NCI-H82 (cell line): ENCODE measurements around the gene HSF2BP.
"Not testable (repeated sequence)": the region's sequence is repeated elsewhere in the genome, so short reads cannot be mapped to it uniquely, and the experiment has no call there.

Experiments used
- DNase-seq: peaks from one replicate; lab custom pipeline; 2025; lab: John Stamatoyannopoulos, UW

The HSF2BP gene

DNA sequence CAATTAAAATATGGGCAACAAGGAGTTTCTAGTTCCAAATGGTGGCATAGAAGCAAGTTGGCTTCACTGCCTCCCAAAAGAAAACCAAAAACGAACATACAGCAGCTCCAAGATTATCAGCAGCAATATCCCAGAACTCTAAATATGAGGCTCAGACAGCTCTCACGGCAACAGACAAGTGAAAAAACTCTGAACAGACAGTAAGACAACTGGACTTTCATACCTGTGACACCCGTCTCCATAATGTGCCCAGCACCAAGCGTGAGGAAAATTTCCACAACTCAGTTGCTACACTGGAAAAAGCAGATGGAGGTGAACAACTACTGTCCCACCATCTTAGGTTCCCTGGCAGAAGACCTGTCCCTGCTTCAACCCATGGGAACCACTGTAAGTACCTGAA is 39.9 kb downstream of the HSF2BP start:
- no peak for DNase-seq

DNA sequence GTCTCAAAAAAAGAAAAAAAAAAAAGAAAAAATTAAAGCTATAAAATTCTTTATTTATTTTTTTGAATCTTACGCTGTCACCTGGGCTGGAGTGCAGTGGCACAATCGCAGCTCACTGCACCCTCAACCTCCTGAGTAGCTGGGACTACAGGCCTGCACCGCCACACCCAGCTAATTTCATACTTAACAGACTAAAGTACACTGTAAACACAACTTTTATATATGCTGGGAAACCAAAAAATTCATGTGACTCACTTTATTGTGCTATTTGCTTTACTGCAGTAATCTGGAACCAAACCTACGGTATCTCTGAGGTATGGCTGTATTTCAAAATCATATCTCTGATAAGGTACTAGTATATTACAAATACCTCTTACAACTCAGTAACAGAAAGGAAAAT is 40.3 kb downstream of the HSF2BP start:
- no peak for DNase-seq

DNA sequence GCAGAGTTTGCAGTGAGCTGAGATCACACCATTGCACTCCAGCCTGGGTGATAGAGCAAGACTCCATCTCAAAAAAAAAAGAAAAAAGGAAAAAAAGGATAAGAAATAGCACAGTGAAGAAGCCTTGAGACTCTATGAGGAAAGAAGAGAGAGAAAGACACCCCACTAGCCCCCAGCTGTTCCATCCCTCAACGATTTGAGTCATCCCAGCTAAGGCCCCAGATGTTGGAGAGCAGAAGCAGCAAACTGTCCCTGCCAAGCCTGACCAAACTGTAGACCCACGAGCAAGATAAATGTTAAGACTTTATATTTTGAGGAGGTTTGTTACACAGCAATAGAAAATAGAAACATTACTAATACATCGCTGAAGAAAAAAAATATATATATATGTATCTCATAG is 42.4 kb downstream of the HSF2BP start:
- not testable (repeated sequence) for DNase-seq

DNA sequence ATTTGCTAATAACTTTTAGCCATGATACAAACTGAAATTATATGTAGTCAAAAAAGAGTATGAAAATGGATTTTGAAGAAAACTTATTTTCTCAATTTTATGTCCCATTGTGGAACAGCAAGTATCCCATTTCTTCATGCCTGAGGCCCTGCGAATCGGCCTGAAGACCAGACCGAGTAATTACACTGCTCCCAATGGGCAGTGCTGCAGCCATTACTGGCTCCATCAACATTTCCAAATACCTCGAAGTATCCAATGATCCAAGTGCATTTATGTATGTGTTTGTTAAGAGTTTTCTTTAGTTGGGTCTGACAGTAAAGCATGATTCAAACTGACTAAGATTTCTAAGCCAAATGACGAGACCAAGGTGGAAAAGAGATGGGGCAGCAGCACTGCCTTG is 44.4 kb downstream of the HSF2BP start:
- no peak for DNase-seq

DNA sequence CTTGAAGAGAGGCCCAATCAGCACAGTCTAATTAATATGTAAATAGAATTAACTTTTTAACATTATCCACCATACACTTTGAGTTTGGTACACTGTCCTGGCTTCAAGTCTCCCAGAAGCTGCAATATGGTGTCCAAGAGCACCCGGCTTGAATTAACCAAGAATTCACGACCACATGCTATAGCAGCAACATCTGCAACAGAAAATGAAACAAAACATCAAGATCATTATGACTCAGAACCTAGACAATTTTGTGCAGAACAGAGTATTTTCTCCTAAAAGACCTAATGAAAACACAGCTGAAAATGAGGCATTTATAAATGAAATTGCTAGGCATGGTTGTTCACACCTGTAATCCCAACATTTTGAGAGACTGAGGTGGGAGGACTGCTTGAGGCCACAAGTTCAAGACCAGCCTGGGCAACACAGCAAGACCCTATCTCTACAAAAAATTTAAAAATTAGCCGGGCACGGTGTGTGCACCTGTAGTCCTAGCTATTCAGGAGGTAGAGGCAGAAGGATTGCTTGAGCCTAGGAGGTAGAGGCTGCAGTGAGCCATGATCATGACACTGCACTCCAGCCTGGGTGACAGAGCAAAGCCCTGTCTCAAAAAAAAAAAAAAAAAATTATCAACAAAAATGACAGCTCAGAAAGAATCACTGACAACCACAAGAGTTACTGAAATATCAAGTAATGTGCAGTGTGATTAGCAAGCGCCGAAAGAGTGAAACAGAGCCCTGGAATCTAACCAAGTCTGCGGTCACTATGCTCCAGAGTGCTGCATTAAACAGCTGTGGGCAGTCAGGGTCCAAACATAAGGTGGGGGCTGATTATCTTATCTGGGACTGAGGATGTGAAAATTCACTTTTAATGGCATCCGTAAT is 45.3 kb downstream of the HSF2BP start:
- DNase-seq: no peak

DNA sequence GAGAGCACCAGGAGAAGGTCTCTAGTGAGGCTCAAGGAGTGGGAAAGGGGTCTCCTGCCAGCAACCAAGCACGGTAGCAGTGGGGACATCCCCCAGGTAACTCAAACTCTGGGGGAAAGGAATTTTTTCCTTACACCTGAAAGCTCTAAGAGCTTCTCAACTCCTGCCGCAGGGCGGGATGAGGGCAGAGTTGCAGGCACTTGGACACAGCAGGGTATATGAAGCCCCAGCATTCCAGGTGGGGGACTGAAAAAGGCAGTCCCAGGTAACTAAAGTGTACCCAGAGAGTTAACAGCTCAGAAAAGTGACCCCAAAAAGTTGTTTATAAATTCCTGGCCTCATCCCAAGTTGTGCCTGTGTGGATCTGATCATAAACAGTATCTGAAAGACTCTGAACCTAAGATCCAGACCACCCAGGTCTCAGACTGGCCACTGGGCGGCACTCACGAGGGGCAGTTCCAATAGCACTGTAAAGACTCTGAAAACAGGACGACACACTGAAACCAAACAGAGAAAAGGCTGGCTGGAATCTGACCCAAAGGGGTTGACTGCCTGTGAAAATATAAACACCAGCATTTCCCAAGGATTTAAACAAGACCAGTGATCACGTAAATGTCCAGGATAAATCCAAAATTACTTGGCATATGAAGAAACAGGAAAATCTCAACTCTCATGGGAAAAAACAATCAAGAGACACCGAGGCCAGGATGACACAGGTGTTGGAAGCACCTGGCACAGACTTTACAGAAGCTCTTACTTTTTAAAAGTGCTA is 47.5 kb downstream of the HSF2BP start:
- DNase-seq: peak; percentile 76

DNA sequence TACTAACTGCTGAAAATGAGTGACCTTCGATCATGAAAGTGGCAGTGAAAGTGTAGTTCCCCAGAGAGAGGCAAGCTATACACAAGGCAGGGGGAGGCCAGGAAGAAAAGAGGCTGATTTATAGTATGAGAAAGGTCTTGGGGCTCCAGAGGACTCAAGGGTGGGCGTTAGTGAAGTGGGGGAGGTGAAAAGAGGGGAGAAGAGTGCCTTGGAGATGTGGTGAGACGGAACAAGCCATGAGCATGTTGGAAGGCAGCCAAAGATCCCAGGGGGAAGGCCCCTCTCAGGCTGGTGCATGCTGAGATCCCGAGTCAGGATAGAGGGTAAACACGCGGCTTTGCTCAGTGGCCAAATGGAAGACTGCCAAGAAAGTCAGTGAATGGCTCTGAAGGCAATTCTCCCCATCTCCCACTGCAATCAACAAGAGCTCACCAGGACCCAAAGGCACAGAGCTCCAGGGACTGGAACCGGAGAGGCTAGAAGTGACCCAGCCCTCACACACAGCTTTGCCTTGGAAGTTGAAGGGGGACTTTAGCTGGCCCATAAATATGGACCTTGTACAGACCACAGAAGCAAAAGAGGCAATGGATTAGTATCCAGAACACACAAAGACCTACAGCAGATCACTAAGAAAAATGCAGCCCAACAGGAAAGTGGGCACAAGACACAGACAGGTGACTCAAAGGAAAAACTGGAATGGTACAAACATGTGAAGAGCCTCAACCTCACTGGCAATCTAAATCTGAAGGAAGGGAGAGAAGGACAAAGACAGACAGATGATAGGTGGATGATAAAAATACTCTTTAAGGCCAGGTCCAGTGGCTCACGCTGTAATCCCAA is 49.6 kb downstream of the HSF2BP start:
- DNase-seq: peak; percentile 42

DNA sequence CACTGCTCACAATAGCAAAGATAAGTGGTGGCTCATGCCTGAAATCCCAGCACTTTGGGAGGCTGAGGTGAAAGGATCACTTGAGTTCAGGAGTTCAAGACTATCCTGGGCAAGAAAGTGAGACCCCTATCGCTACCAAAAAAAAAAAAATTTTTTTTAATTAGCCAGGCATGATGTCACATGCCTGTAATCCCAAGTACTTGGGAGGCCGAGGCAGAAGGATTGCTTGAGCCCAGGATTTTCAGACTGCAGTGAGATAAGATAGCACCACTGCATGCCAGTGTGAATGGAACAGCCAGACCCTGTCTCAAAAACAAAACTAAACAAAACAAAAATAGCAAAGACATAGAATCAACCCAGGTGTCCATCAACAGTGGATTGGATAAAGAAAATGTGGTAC is 50.6 kb downstream of the HSF2BP start:
- no peak for DNase-seq

DNA sequence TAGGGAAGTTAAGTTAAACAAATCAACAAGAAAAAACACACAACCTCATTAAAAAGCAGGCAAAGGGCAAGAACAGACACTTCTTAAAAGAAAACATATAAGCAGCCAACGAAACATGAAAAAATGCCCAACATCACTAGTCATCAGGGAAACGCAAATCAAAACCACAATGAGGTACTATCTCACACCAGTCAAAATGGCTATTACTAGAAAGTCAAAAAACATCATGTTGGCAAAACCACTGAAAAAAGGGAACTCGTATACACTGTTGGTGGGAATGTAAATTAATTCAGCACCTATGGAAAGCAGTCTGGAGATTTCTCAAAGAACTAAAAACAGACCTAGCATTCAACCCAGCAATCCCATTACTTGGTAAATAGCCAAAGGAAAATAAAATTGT is 51.1 kb downstream of the HSF2BP start:
- DNase-seq: no peak

DNA sequence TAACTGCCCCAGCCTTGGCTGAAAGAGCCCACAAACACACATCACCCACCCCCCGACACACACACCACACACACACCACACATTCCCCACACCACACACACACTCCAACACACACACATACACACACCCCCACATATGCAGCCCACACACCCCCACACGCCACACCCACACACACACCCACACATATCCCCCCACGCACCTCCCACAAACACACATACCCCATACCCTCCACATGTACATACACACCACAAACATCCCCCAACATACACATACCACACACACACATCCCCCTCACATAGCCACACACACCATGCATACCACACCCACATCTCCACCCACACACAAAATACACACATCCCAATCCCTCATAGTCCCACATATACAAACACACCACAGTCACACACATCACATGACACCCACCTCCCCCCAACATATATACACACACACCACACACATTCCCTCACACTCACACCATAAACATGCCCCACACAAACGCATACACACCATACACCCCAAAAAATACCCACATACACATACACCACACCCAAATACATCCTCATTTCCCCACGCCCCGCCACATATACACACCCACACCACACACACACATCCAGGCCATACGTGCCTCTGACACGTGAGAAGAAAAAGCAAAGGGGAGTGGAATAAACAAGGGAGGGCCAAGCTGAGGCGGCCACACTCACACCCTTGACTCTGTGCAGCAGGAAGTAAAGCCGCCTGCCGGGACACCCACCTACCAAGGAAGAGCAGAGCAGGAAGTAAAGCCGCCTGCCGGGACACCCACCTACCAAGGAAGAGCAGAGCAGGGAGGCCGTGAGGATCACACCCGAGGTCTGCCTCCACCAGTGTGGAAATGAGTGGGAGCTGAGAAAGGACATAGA is 53.7 kb downstream of the HSF2BP start:
- DNase-seq: no peak

DNA sequence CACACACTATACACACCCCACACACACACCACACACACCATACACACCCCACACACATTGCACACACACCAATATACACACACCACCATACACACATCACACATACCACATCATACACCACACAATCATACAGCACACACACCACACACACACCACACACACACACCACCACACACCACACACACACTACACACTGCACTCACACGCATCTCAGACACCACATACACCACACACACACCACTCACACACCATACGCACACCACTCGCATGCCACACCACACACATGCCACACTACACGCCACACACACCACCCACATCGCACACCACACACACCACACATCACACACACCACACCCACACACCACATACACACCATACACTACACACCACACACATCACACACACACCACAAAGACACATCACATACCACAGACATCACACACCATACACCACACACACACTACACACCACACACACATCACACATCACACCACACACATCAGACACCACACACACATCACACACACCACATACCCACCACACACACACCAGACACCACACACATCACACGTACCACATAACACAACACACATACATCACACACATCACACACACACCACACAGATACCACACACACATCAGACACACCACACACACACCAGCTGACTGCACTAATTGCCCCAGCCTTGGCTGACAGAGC is 54.6 kb downstream of the HSF2BP start:
- DNase-seq: no peak

DNA sequence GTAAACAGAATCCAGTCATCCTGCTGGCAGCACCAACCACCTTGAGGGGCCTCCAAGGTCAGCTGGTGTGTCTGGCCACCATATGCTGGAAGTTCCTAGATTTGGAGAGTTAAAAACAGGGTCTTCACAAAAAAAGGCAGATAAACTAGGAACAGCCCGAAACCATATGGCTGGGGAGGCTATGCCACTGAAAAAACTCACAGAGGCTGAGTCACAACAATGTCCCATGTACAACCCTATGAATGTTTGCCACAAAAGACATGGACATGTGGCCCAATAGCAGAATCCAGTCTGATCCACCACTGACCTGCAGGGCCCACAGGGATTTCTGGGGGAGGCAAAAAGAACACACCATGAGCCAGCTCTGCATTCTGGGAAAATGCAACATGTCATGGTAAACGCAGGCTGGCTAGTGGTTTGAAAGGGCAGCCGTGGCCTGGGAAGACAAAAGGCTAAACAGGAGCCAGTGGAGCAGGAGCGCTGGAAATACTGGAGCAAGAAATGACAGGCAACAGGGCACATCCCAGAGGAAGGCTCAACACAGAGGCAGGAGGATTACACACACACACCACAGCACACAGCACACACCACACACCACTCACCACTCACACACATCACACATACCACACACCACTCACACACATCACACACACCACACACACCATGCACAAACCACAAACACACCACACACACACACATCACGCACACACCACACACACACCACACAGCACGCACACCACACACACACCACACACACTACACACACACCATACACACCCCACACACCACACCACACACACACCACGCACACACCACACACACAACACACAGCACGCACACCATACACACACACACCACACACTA is 55.4 kb downstream of the HSF2BP start:
- DNase-seq: peak; percentile 25

DNA sequence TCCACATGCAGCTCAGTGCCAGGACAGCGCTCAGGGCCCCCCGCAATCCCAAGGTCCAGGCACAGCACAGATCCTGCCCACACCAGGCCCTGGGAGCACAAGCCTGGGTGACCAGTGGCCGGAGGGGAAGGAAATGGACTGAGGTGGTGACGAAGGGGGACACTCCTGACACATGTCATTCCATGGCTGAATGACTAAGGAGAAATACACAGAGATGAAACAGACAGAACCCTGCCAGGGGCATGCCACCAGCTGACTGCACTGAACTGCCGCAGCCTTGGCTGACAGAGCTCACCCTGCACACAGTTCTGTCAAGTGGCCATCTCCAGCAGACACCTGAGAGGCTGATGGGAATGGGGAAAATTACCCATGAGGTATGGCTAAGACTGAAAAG is 56.1 kb downstream of the HSF2BP start:
- no peak for DNase-seq

DNA sequence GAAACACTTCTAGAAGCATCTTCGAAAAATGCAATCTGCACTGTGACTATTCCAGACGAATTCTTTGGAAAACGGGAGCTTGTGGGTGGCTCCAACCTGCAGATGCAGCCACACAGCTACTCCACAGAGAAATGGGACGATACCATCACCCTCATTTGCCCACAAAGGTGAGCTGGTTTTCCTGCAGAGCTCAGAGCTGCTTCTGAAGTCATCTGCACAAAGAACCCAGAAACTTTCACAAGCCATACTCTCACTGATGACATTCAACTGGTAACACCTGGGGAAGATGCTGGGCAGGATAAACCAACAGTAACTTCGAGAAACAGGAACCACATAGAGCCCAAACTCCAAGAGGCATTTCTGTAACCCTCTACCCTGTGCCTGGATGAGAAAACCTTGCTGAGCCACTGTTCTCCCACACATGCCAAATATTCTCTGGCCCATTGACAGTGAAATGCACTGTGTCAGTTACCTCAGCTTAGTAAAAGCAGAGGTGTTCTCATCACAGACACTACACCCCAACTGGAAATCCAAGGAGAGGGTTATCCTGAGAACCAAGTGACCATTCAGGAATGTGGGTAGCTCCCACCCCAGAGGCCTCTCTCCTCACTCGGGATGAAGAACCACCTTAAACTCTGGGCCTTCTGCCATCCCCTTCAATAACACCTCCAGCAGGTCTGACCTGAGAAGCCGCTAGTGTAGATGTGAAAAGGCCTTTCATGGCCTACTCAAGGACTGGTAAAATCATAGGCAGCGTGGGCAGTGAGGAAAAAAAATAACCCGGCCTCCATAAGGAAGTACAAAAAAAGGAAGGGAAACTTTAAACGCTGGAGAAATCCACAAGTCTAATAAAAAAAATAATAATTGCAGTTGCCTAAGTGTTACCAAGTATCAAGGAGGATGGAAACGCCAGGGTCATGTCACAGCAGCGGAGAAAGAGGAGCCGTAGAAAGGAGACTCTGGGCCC is 56.7 kb downstream of the HSF2BP start:
- DNase-seq: no peak

DNA sequence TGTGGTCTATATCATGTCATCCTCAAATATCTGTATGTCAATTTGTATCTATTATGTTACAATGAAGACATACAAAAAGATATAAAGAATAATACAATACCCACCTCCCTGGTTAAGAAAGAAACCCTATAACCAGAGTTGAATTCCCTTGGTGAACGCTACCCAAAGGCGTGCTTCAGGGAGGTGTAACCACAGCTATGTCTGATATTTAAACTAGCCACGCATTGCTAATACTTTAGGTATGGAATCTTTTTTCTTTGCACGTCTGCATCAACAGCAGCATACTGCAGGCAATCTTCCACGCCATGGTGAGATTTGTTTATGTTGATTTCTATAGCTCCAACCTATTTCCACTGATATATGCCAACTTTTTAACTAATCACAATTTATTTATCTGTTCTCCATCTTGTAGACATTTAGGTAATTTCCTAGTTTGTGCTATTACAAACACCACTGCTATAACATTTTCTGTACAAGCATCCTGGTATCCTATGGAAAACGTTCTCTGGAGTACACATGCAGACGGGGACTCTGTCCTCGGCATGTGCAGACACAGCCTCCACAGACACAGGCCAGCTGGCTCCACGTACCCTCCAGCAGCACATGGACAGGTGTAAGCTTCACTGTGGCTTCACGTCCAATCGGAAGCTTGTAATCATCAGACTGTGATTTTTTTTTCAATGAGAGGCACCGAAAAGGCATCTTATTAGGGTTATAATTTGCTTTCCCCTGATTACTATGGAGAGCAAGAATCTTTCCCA is 58.5 kb downstream of the HSF2BP start:
- DNase-seq: peak; percentile 15

DNA sequence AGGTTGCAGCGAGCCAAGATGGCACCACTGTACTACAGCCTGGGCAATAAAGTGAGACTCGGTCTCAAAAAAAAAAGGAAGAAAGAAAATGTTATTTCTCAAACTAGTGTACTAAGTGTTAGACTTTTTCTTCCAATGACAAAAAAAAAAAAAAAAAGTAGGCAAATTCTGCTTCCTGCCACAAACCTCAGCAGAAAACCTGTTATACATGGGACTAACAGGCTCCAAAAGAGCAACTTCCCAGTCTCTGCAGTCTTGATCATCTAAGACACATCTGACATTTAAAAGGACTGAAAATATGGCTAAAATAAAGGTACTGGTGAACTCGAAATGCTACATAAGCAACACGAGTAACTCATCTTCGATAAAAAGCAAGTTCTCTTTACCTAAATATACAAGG is 59.6 kb downstream of the HSF2BP start:
- DNase-seq: no peak

DNA sequence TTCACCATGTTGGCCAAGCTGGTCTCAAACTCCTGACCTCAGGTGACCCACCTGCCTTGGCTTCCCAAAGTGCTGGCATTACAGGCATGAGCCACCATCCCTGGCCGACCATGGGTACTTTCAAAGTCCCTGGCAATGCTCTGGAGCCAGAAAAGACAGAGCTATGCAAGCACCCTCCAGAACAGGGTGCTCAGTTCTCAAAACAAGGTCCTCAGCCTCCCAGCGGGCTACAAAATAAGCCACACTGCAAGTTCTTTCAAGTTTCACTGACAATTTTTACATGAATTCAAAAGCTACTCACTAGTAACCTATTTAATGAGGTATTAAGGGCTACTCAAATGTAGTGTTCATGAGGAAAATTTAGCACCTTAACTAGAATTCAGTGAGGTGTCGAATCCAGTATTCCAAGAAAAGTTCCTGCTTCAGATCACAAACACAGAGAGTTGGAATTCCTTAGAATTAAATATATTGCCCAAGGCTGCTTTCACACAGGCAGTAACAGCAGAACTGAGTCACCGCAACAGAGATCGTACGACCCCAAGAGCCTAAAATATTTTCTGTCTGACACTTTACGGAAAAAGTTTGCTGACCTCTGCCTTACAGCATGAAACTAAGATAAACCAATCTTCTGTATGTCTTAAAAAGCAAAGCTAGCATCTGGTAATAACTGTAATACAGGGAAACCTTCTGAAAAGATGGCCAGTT is 60.7 kb downstream of the HSF2BP start:
- DNase-seq: no peak
